Kidney (tissue), 14 donors: ENCODE data around the gene SLC25A48. TPM values are rescaled to one million over a fixed set of nuclear protein-coding genes. Genes with fewer than 3 reads are reported as not detected.

Experiments used
- DNase-seq, 5 donors: peaks; one replicate each; pipeline ENCODE4 v3.0.0-alpha.2; 2013 to 2020
- FAIRE-seq: peaks from 2 replicates; lab custom pipeline; 2012; peaks lifted over from hg19 to GRCh38; lab: Jason Lieb, UNC
- H3K27ac ChIP-seq, 2 donors: one replicate each; pipeline ENCODE4 v1.7.0; 2013; ENCODE audit warnings: low read depth in 2 of 2, low read length in 2 of 2, inconsistent platforms in 1 of 2
- H3K27me3 ChIP-seq: one replicate; pipeline ENCODE4 v1.7.1; 2013; ENCODE audit warnings: low read length, inconsistent platforms; ENCODE audit not compliant: control insufficient read depth, insufficient read depth
- H3K36me3 ChIP-seq, 3 donors: one replicate each; pipeline versions ENCODE4 v1.7.0 to v1.7.1; 2013; ENCODE audit warnings: low read length in 3 of 3, control low read depth in 1 of 3, inconsistent platforms in 1 of 3; ENCODE audit not compliant: insufficient read depth in 3 of 3, control insufficient read depth in 2 of 3
- H3K4me1 ChIP-seq, 3 donors: one replicate each; pipeline versions ENCODE4 v1.7.0 to v1.7.1; 2013; ENCODE audit warnings: low read length in 3 of 3, inconsistent platforms in 1 of 3, low read depth in 1 of 3; ENCODE audit not compliant: control insufficient read depth in 2 of 3, insufficient read depth in 2 of 3
- H3K4me3 ChIP-seq, 3 donors: one replicate each; pipeline versions ENCODE4 v1.7.0 to v1.8.1; 2013; ENCODE audit warnings: low read length in 3 of 3, control low read depth in 1 of 3, inconsistent platforms in 1 of 3
- H3K9ac ChIP-seq, 3 donors: one replicate each; pipeline versions ENCODE4 v1.7.0 to v1.7.1; 2013; ENCODE audit warnings: low read length in 3 of 3, control low read depth in 1 of 3, inconsistent platforms in 1 of 3
- H3K9me3 ChIP-seq, 3 donors: one replicate each; pipeline versions ENCODE4 v1.7.0 to v1.7.1; 2013; ENCODE audit warnings: low read length in 3 of 3, control low read depth in 1 of 3, inconsistent platforms in 1 of 3; ENCODE audit not compliant: control insufficient read depth in 2 of 3, insufficient read depth in 1 of 3
- CTCF ChIP-seq: IDR thresholded peaks from 3 replicates; pipeline ENCODE4 v1.5.1; 2012; ENCODE audit warnings: mild to moderate bottlenecking, moderate library complexity, borderline replicate concordance; ENCODE audit not compliant: insufficient read depth; ENCODE audit errors: extremely low read depth
- intact Hi-C: fragments of 100-400 bp; cut with DNase I; formaldehyde crosslinking; loops from one replicate; pipeline ENCODE4 v1.11.1; 2022
- polyA plus RNA-seq: library from polyadenylated mRNA; stranded (reverse); fragments of 350-450 nt; fragmentation: Illumina TruSeq; extraction: RNeasy Lipid Tissue Mini Kit (QIAGEN cat#74804); gene quantifications from one replicate; pipeline ENCODE4 v1.2.3, GENCODE V29; 2014; ENCODE audit warnings: low read depth, low replicate concordance; ENCODE audit not compliant: insufficient read depth
- total RNA-seq: library from RNA; stranded (reverse); fragmentation: NEBNext Ultra II Directional; extraction: Animal tissue kit (Norgen Biotek cat#: 25700); gene quantifications from one replicate; pipeline ENCODE4 v1.2.1, GENCODE V29; 2021
- donor health status: control.
- donor health status: control.
- donor health status: control.
- donor health status: control.
- donor health status: control.
- donor health status: DM: yes; HTN: yes; CAD: no.
- donor health status: Normal renal cell carcinoma (clear cell type).

Gene SLC25A48
- total and polyA plus RNA-seq, 2 donors from 2014 or later, result 1.7 to 10.4 TPM

DNA sequence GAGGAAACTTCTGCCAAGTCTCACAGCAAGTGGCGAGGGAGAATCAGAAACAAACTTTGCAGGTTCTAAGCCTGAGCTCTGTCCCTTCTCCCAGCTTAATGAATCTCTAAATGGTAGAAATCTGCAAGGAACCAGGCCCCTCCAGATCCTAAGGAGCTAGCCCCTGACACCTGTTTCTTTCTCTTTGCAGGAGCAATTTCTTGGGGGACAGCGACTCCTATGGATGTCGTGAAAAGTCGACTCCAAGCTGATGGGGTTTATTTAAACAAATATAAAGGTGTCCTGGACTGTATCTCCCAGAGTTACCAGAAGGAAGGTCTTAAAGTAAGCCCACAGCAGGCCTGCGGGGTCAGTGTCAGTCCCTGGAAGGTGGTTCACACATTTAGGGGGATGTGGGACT lies 39.4 kb downstream of the SLC25A48 start:
- Histone ChIP-seq H3K36me3 (no peaks in the 10 kb centered on the region), H3K4me3 (no peak overlapping the region), H3K9ac (no peak overlapping the region), H3K27ac (peak overlapping the region in 1 of 2 donors; percentile 32), H3K4me1 (peaks cover 0 to 29% (median 14%) of the 10 kb centered on the region in 3 donors), H3K9me3 (no peaks in the 10 kb centered on the region), H3K27me3 (no peaks in the 10 kb centered on the region)
- intact Hi-C loops, result no loop called here
- no peak for TF ChIP-seq CTCF
- no peak for FAIRE-seq
- no peak for DNase-seq

- no peak for FAIRE-seq
- H3K9ac ChIP-seq, result no peak overlapping the region
- peak overlapping the region in 1 of 2 donors; percentile 39 for H3K27ac ChIP-seq
- TF ChIP-seq CTCF, result no peak
- intact Hi-C loops, result no loop called here
- peaks cover 0 to 29% (median 17%) of the 10 kb centered on the region in 3 donors for H3K4me1 ChIP-seq
- H3K27me3 ChIP-seq, result no peaks in the 10 kb centered on the region
- H3K36me3 ChIP-seq, result no peaks in the 10 kb centered on the region
- no peak overlapping the region for H3K4me3 ChIP-seq
- DNase-seq, result no peak
- H3K9me3 ChIP-seq, result no peaks in the 10 kb centered on the region
Observed at GRCh38 chr5:135874461-135874860, 40.0 kb downstream of the SLC25A48 start.

DNA sequence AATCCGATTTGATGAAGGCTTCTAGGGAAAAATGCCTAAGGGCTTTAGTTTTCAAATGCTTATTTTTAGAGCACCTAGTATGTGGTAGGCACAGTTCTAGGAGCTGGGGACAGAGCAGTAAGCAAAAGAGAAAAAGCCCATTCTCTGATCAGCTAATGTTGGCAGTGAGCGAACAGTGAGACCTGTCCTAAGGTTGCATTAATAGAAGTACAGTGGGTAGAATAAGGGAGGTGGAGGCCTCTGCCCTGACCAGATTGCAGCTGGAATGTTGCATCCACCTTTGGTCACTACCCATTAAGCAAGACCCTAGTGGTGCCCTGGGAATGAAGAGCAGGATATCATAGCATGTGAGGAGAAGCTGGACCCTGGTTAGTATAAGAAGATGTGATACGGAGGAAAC lies 41.1 kb downstream of the SLC25A48 start:
- Histone ChIP-seq H3K36me3 (no peaks in the 10 kb centered on the region), H3K9me3 (no peaks in the 10 kb centered on the region), H3K4me3 (no peak overlapping the region), H3K9ac (no peak overlapping the region), H3K27me3 (no peaks in the 10 kb centered on the region), H3K4me1 (peaks cover 0 to 29% (median 18%) of the 10 kb centered on the region in 3 donors), H3K27ac (no peak overlapping the region)
- intact Hi-C loops, result no loop called here
- no peak for TF ChIP-seq CTCF
- FAIRE-seq, result no peak
- no peak for DNase-seq

GRCh38 chr5:135876146-135876545 lies 41.7 kb downstream of the SLC25A48 start:
- no peak for FAIRE-seq

More at GRCh38 chr5:135876146-135876545, 41.7 kb downstream of the SLC25A48 start:
- no peaks in the 10 kb centered on the region for H3K9me3 ChIP-seq
- no peak overlapping the region for H3K27ac ChIP-seq
- no peaks in the 10 kb centered on the region for H3K27me3 ChIP-seq
- H3K9ac ChIP-seq, result no peak overlapping the region
- peaks cover 0 to 32% (median 22%) of the 10 kb centered on the region in 3 donors for H3K4me1 ChIP-seq
- intact Hi-C loops, result no loop called here
- no peaks in the 10 kb centered on the region for H3K36me3 ChIP-seq
- no peak for TF ChIP-seq CTCF
- H3K4me3 ChIP-seq, result no peak overlapping the region
- DNase-seq, result no peak
